Measurements from ENCODE around the gene NRARP. TPM values are rescaled to one million over a fixed set of nuclear protein-coding genes. Genes with fewer than 3 reads are reported as not detected.

Gene NRARP
- total RNA-seq, 1 experiment from 2014 or later: 51.5 TPM

- Mint-ChIP-seq H3K4me3 (peak within 1 kb of the TSS; percentile 94), H3K36me3 (peaks cover 16% of the 10 kb centered on the region), H3K4me1 (peaks cover 8% of the 10 kb centered on the region), H3K9me3 (no peaks in the 10 kb centered on the region), H3K27ac (peak within 1 kb of the TSS; percentile 86), H3K27me3 (ENCODE audit: low read depth) (peaks cover 7% of the 10 kb centered on the region; the same call in 1 of the 2 replicates)
- ChIA-PET CTCF (interaction anchor here (0.6 to 4.6 kb wide), 20 partner anchors 8 to 219 kb away, joined by 3 to 59 read pairs (median 5); partner anchors contain the start of genes MAN1B1, NRARP, RNF224 and TOR4A), POLR2A (interaction anchor here (0.9 to 4.2 kb wide), 5 partner anchors 10 to 54 kb away, joined by 3 to 30 read pairs (median 8); partner anchors contain the start of genes TPRN and TUBB4B)
- DNase-seq (ENCODE audit: low spot score) (peak; percentile 93), ATAC-seq (peak; percentile 82)
- TF ChIP-seq USF2 (CRISPR knock-in tag; IDR thresholded peaks at IDR 0.05): peak; percentile 43; the same call in 1 of the 2 replicates
- TF ChIP-seq NFATC4 (CRISPR knock-in tag; IDR thresholded peaks at IDR 0.05): no peak
- TF ChIP-seq ZBTB43 (CRISPR knock-in tag; IDR thresholded peaks at IDR 0.05): no peak; the same call in 1 of the 2 replicates
- TF ChIP-seq SP1 (CRISPR knock-in tag; conservative IDR thresholded peaks at IDR 0.05): peak; percentile 99
- no peak for TF ChIP-seq ESRRA (CRISPR knock-in tag; IDR thresholded peaks at IDR 0.05; ENCODE audit: borderline replicate concordance)
- no peak for TF ChIP-seq ATF1 (CRISPR knock-in tag; IDR thresholded peaks at IDR 0.05)
- no peak for TF ChIP-seq MXD4 (CRISPR knock-in tag; IDR thresholded peaks at IDR 0.05; ENCODE audit: borderline replicate concordance)
- TF ChIP-seq TCF7 (CRISPR knock-in tag; IDR thresholded peaks at IDR 0.05; ENCODE audit: low read depth): no peak
- TF ChIP-seq USF1 (CRISPR knock-in tag; IDR thresholded peaks at IDR 0.05): no peak
- TF ChIP-seq CREM (CRISPR knock-in tag; IDR thresholded peaks at IDR 0.05): peak; percentile 31; the same call in 1 of the 2 replicates
- no peak for TF ChIP-seq ZNF425 (CRISPR knock-in tag; conservative IDR thresholded peaks at IDR 0.05)
- no peak for TF ChIP-seq JAZF1 (CRISPR knock-in tag; IDR thresholded peaks at IDR 0.05)
- no peak for TF ChIP-seq RELA (CRISPR knock-in tag; IDR thresholded peaks at IDR 0.05; ENCODE audit: borderline replicate concordance)
- no peak for TF ChIP-seq ATF6 (CRISPR knock-in tag; IDR thresholded peaks at IDR 0.05)
- 0 out of 2 replicates have a peak, but pooled peaks have one; percentile 45 for TF ChIP-seq ARID4B (CRISPR knock-in tag; IDR thresholded peaks at IDR 0.05; ENCODE audit: borderline replicate concordance)
- TF ChIP-seq ZBTB21 (CRISPR knock-in tag; IDR thresholded peaks at IDR 0.05; ENCODE audit: borderline replicate concordance): peak; percentile 52; the same call in 1 of the 2 replicates
- TF ChIP-seq IRF2 (CRISPR knock-in tag; IDR thresholded peaks at IDR 0.05; ENCODE audit: borderline replicate concordance, low read depth): no peak
- no peak; the same call in 1 of the 2 replicates for TF ChIP-seq GABPB1 (CRISPR knock-in tag; IDR thresholded peaks at IDR 0.05)
- TF ChIP-seq JUN (CRISPR knock-in tag; IDR thresholded peaks at IDR 0.05): no peak
- TF ChIP-seq IRF1 (CRISPR knock-in tag; IDR thresholded peaks at IDR 0.05): no peak
- peak; percentile 42; the same call in 1 of the 2 replicates for TF ChIP-seq ETV6 (CRISPR knock-in tag; IDR thresholded peaks at IDR 0.05)
- TF ChIP-seq E2F5 (CRISPR knock-in tag; IDR thresholded peaks at IDR 0.05): 0 out of 2 replicates have a peak, but pooled peaks have one; percentile 45
Observed at GRCh38 chr9:137254624-137255447, 47.2 kb downstream of the NRARP start, which contains the start of gene NELFB. TSS of gene NELFB (plus strand) at chr9:137255327.

Measured in WTC11 (cell line).